HG03460 (cell line): ENCODE measurements around the gene CFAP43.
"Not testable (repeated sequence)": the region's sequence is repeated elsewhere in the genome, so short reads cannot be mapped to it uniquely, and the experiment has no call there.

Source experiments
- ATAC-seq: cut with Tn5 transposase; IDR thresholded peaks from one replicate; pipeline ENCODE4 v1.9.1; 2021; ENCODE audit not compliant: unreplicated experiment

Gene CFAP43

GRCh38 chr10:104230490-104230889 lies 1.7 kb downstream of the CFAP43 start:
- ATAC-seq, result no peak

- no peak for ATAC-seq
Measured at GRCh38 chr10:104223304-104223703, 8.9 kb downstream of the CFAP43 start.

- no peak for ATAC-seq
Measured at GRCh38 chr10:104220522-104220921, 11.6 kb downstream of the CFAP43 start.

- ATAC-seq, result no peak
Measured at GRCh38 chr10:104218751-104219150, 13.4 kb downstream of the CFAP43 start.

- no peak for ATAC-seq
Measured at GRCh38 chr10:104216631-104217030, 15.5 kb downstream of the CFAP43 start.

GRCh38 chr10:104209575-104210198 lies 22.5 kb downstream of the CFAP43 start:
- ATAC-seq, result no peak

- ATAC-seq, result no peak
Measured at GRCh38 chr10:104208730-104209129, 23.4 kb downstream of the CFAP43 start.

GRCh38 chr10:104202231-104202630 lies 29.9 kb downstream of the CFAP43 start:
- no peak for ATAC-seq

- no peak for ATAC-seq
Measured at GRCh38 chr10:104201636-104202035, 30.5 kb downstream of the CFAP43 start.

GRCh38 chr10:104199567-104199966 lies 32.6 kb downstream of the CFAP43 start:
- no peak for ATAC-seq

- no peak for ATAC-seq
Measured at GRCh38 chr10:104197364-104197763, 34.8 kb downstream of the CFAP43 start.

GRCh38 chr10:104195706-104196105 lies 36.5 kb downstream of the CFAP43 start:
- ATAC-seq, result no peak

GRCh38 chr10:104193787-104194186 lies 38.4 kb downstream of the CFAP43 start:
- no peak for ATAC-seq

GRCh38 chr10:104190695-104191094 lies 41.5 kb downstream of the CFAP43 start:
- no peak for ATAC-seq

GRCh38 chr10:104183682-104184081 lies 48.5 kb downstream of the CFAP43 start:
- ATAC-seq, result no peak

GRCh38 chr10:104174136-104174535 lies 58.0 kb downstream of the CFAP43 start:
- ATAC-seq, result not testable (repeated sequence)

GRCh38 chr10:104170610-104171254 lies 61.4 kb downstream of the CFAP43 start:
- ATAC-seq, result no peak

- ATAC-seq, result no peak
Measured at GRCh38 chr10:104155591-104155990, 76.6 kb downstream of the CFAP43 start.

- ATAC-seq, result no peak
Measured at GRCh38 chr10:104151737-104152136, 80.4 kb downstream of the CFAP43 start.

- ATAC-seq, result no peak
Measured at GRCh38 chr10:104150139-104150538, 82.0 kb downstream of the CFAP43 start.

GRCh38 chr10:104146882-104147281 lies 85.3 kb downstream of the CFAP43 start:
- ATAC-seq, result no peak

GRCh38 chr10:104144931-104145330 lies 87.2 kb downstream of the CFAP43 start:
- ATAC-seq, result no peak

- ATAC-seq, result no peak
Measured at GRCh38 chr10:104143829-104144228, 88.3 kb downstream of the CFAP43 start.
